ENCODE data around the gene APBB2.
A peak's percentile ranks its signal among the peaks of the same experiment; 100 is the strongest.

APBB2 gene

DNA sequence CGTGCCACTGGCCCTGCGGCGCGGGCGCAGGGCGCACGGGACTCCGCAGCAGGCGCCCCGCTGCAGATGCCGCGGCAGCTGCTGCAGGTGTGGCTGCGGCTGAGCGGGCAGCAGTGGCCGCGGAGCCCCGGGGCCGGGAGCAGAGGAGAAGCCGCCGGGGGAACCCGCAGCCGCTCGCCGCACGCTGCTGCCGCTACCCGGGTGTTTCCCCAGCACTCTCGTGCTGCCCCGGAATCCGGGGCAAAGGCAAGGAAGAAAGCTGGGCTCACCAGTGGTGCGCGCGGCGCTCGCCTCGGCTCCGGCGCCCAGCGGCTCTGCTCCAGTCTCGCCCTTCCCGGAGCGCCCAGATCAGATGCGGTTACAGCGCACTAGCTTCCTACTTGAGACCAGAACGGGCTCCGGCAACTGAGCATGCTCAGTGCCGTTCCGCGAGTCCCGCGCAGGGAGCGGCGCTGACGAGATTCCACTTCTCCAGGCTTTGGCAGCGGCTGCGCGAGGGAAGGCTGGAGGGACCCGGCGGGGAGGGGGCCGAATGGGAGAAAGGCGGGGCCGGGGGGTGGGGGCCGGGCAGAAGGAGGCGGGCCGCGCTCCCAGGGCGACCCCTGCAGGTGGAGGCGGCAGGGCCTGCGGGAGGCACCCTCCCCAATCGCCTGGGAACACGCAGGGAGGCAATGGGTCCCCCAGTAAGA is at the start of gene APBB2:
APBB2 (minus strand) TSS at position 407 of the 689 bp plus-strand sequence. CDS start 181,288 bp downstream, outside the sequence.
- DNase-seq, result peak; percentile 73 to 86

GRCh38 chr4:41262198-41262597 is 47.9 kb upstream of the APBB2 start:
- no peak for DNase-seq

DNA sequence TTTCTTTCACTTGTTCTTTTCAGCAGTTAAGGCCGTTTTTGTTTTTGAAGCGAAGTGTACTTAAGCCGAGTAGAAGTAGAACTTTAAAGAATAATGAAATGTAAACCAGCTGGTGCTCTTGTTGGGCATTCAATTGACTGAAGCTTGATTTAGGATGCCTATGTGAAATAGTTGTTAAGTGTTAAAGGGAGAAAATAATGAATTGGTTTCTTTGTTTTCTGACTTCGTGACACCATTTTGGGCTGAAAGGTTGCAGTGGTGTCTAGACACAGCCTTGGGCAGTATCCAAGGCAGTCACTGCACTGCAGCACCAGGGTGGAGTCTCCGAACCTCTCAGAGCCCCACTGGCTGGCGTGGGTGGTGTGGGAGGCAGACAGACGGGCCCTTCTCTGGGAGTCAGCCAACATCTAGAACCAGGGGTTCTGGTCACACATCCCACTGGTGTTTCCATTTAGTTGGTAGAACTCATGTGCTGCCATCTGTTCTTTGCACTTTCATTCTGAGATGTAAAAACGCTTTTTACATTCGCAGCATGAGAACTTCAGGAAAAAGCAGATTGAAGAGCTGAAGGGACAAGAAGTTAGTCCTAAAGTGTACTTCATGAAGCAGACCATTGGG is 45.9 kb upstream of the APBB2 start:
- DNase-seq, result no peak

- peak; percentile 1 to 15 for DNase-seq
These were observed 44.4 kb upstream of the APBB2 start for GRCh38 chr4:41258783-41259182.

DNA sequence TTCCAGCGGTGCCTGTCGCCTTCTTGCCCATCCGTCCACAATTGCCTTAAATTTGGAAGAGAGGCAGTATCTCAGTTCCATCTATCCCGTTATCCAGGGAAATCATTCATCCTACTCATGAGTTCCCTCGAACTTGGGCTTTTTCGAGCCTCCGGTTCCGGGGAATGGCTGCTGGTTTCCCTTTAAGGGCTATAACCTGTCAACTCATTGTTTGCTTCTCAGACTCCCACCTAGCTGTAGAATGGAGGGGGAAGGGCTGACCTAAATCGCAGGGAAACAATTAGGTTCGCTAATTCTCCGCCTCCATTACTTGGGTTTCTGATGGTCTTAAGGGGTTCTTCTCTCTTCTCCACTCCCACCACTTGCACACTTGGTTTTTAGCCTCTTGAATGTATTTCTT is 43.6 kb upstream of the APBB2 start:
- DNase-seq, result no peak

GRCh38 chr4:41257257-41257901 is 43.0 kb upstream of the APBB2 start:
- DNase-seq, result peak; percentile 21 to 35

DNA sequence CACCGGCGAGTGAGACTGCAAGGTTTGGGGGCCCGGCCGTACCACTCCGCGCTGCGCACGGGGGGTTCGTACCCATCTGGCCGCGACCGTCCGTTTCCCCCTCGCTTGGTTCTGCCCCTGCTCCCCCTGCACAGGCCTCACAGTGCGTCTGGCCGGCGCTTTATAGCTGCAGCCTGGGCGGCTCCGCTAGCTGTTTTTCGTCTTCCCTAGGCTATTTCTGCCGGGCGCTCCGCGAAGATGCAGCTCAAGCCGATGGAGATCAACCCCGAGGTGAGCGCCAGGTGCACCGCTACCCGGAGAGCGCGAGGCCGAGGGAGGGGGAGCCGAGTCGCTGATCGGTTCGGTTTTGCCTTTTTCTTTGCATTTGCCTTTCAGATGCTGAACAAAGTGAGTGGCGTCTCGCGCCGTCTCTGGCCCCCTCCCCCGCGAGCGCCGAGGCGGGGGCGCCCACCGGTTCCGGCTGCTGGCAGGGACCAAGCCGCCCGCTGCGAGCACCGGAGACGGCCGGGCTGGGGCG is 42.5 kb upstream of the APBB2 start, which contains the start of gene UCHL1:
UCHL1 (plus strand) TSS at position 189 of the 517 bp plus-strand sequence; CDS start at position 238, 49 bp downstream.
- DNase-seq, result peak; percentile 77 to 80

DNA sequence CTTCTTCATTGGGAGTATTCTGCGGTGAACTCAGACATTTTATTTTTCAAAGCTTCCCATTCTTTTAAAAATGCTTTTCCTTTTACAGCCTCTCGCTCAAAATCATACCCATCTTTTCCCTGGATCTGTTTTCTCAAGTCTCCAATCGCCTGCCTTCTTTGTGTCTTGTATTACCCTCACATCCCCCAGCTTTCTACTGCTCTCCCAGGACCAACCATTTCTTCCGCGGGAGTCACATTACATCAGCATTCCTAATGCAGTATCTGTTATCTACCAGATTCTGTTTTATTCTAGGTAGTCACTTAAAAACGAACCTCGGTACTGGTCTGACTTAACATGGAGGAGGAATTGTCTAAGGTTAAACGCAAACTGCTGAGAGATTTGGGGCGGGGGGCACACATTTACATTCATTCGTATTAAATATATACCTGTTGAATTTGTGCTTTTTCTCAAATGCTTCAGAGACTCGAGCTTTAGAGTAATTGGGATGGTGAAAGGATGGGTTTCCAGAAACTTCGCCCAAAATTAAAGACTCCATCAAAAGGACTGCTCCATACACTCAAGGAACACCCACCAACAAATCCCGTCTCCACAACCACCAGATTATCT is 41.9 kb upstream of the APBB2 start:
- peak in 1 of 2 experiments; percentile 9 for DNase-seq

DNA sequence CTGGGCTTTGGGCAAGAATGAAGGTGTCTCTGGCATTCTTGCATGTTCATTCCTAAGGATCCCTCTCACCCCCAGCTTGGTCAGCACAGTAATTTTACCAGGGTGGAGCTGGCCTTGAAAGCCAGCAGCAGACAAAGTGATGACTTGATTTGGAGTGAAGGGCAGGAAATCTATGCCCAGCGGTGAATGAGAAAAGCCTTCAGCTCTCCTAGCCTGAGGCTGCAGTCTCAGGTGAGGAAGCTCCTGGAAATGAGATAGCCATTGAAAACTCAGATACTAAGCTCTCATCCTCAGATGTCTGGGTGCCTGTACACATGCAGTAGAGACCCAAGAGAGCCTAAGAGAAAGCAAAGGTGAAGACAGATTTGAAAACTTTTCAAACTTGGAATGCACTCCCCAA is 31.6 kb upstream of the APBB2 start:
- DNase-seq, result no peak

- no peak for DNase-seq
These were observed 27.6 kb upstream of the APBB2 start for GRCh38 chr4:41241919-41242318.

- DNase-seq, result no peak
These were observed 22.2 kb upstream of the APBB2 start for GRCh38 chr4:41236508-41236907.

GRCh38 chr4:41236032-41236431 is 21.7 kb upstream of the APBB2 start:
- no peak for DNase-seq

GRCh38 chr4:41232856-41233255 is 18.5 kb upstream of the APBB2 start:
- no peak for DNase-seq

DNA sequence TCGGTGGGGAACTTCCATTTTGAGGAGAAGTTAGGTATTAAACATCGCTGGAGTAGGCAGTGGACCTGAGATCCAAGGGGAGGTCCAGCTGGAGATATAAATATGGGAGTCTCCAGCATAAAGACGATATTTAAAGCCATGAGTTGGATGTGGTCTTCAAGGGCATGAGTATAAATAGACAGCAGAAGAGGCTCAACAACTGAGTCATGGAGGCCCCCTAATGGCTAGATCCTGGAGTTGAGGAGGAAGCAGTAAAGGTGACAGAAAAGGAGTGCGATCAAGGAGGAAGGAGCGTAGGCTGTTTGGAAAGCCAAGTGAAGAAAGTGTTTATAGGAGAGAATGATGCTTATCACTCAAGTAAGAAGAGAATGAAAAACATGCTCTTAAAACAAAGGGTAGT is 18.1 kb upstream of the APBB2 start:
- DNase-seq, result no peak

DNA sequence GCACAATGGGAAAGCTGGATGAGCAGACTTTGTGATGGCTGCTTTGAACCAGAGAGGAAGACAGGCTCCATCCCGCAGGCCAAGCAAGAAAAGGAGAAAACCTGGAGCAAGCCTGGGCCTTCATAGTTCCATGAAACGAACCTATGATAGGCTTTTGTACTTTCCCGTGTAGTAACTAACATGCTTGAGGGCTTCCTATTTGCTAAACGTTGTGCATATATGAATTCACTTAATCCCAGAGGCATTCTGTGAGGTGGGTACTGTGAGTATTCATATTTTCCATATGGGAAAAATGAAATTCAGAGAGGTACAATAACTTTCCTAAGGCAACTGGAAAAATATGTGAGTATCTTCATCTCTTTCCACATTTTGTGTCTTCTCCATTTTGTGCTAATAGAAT is 13.6 kb upstream of the APBB2 start:
- no peak for DNase-seq

- DNase-seq, result no peak
These were observed 7.7 kb upstream of the APBB2 start for GRCh38 chr4:41221850-41222645.

GRCh38 chr4:41219421-41219950 is 5.1 kb upstream of the APBB2 start:
- DNase-seq, result no peak

DNA sequence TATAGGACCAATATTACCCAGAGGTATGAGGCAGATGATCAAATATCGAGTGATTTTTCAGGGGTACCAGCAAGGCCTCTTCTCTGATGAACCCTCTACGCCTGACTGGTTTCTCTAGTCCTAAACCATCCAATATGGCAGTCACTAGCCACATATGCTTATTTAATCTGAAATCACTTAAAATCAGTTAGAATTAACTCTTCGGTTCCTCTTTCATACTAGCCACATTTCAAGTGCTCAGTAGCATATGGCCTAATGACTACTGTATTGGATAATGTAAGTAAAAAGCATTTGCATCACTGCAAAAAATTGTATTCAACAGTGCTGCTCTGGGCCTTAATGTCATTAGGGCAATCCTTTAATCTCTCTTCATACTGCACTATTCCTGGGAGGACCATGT is 4.4 kb upstream of the APBB2 start:
- DNase-seq, result no peak

GRCh38 chr4:41217374-41217773 is 3.0 kb upstream of the APBB2 start:
- peak in 1 of 2 experiments; percentile 0 for DNase-seq

DNA sequence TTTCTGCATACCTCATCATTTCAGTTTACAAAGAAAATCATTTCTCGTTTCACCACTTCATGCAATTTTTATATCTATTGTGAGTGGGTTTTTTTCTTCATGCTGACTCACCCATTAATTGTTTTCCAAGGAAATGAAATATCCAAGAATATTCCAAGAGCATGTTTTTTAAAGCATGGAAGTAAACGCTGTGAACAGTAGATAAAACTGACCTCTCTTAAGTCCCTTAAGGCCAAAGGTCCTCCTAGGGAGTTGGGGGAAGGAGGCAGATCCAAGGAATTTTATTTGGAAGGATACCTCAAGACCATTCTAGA is 2.6 kb upstream of the APBB2 start:
- no peak for DNase-seq

- peak; percentile 78 for DNase-seq
These were observed 2.1 kb upstream of the APBB2 start for GRCh38 chr4:41216294-41217019.

DNA sequence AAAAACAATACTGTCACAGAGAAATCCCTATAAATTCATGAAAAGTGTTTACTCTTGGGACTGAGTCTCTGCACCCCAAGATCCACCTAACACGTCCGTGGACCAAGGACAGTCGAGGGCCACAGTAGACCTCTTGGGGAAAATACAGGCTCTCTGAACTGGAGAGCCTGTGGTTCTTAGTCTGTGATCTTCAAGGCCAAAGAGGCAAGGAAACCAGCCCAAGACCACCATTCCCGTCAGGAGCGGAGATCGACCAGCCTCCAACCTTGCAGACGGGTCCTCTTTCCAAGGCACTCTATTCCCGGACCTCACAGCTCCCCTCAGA is 1.6 kb upstream of the APBB2 start:
- no peak for DNase-seq

Measured in SHP77 (cell line).